Measurements from ENCODE around the gene LSS. TPM values are rescaled to one million over a fixed set of nuclear protein-coding genes. Genes with fewer than 3 reads are reported as not detected.

LSS gene
- total RNA-seq, 2 experiments from 2014 or later = 30.4 TPM

- Histone ChIP-seq H3K36me3 (ENCODE audit: insufficient read depth, low read length) (peaks cover 26% of the 10 kb centered on the region), H3K4me3 (ENCODE audit: low read length) (no peak overlapping the region), H3K27me3 (ENCODE audit: control insufficient read depth in 1 of 2, insufficient read depth in 2 of 2, low read length in 2 of 2) (no peaks in the 10 kb centered on the region), H3K4me1 (ENCODE audit: insufficient read depth, low read length) (no peaks in the 10 kb centered on the region), H3K27ac (ENCODE audit: low read depth in 1 of 2, low read length in 2 of 2) (no peak overlapping the region), H3K9me3 (ENCODE audit: control insufficient read depth in 1 of 2, insufficient read depth in 1 of 2, low read length in 2 of 2) (no peaks in the 10 kb centered on the region)
- no peak for TF ChIP-seq CTCF (IDR thresholded peaks at IDR 0.05)
- no peaks in the 10 kb centered on the region for H3K27me3 Mint-ChIP-seq
- peaks cover 28% of the 10 kb centered on the region for H3K36me3 Mint-ChIP-seq (ENCODE audit: low read depth)
- no peak overlapping the region for H3K27ac Mint-ChIP-seq
- H3K4me1 Mint-ChIP-seq (ENCODE audit: low read depth) = no peaks in the 10 kb centered on the region
- peak in 1 of 14 experiments; percentile 15 for DNase-seq
- CTCF ChIA-PET = no interaction called here
- no peaks in the 10 kb centered on the region for H3K9me3 Mint-ChIP-seq
- POLR2A ChIA-PET = no interaction called here
- ATAC-seq (ENCODE audit: poor library complexity) = no peak
- intact Hi-C loops (cut with DNase I, micrococcal nuclease) = no loop called here
- H3K4me3 Mint-ChIP-seq = no peak overlapping the region
These were observed 18.0 kb downstream of the LSS start for GRCh38 chr21:46210378-46211136.

- Mint-ChIP-seq H3K36me3 (ENCODE audit: low read depth) (peaks cover 41% of the 10 kb centered on the region), H3K9me3 (no peaks in the 10 kb centered on the region), H3K27me3 (no peaks in the 10 kb centered on the region), H3K4me1 (ENCODE audit: low read depth) (no peaks in the 10 kb centered on the region), H3K4me3 (no peak overlapping the region), H3K27ac (no peak overlapping the region)
- Histone ChIP-seq H3K4me3 (ENCODE audit: low read length) (no peak overlapping the region), H3K27me3 (ENCODE audit: control insufficient read depth in 1 of 2, insufficient read depth in 2 of 2, low read length in 2 of 2) (no peaks in the 10 kb centered on the region), H3K9me3 (ENCODE audit: control insufficient read depth in 1 of 2, insufficient read depth in 1 of 2, low read length in 2 of 2) (no peaks in the 10 kb centered on the region), H3K27ac (ENCODE audit: low read depth in 1 of 2, low read length in 2 of 2) (no peak overlapping the region), H3K4me1 (ENCODE audit: insufficient read depth, low read length) (no peaks in the 10 kb centered on the region), H3K36me3 (ENCODE audit: insufficient read depth, low read length) (peaks cover 33% of the 10 kb centered on the region)
- intact Hi-C loops (cut with DNase I, micrococcal nuclease) = no loop called here
- DNase-seq (peak in 1 of 14 experiments; percentile 17), ATAC-seq (ENCODE audit: poor library complexity) (no peak)
- TF ChIP-seq CTCF (IDR thresholded peaks at IDR 0.05) = no peak
- ChIA-PET POLR2A (no interaction called here), CTCF (no interaction called here)
These were observed 19.5 kb downstream of the LSS start for GRCh38 chr21:46208761-46209721.

GRCh38 chr21:46207920-46208591, 20.5 kb downstream of the LSS start:
- Mint-ChIP-seq H3K27ac (no peak overlapping the region), H3K27me3 (no peaks in the 10 kb centered on the region), H3K36me3 (ENCODE audit: low read depth) (peaks cover 51% of the 10 kb centered on the region), H3K4me3 (no peak overlapping the region), H3K9me3 (no peaks in the 10 kb centered on the region), H3K4me1 (ENCODE audit: low read depth) (no peaks in the 10 kb centered on the region)
- Histone ChIP-seq H3K4me3 (ENCODE audit: low read length) (no peak overlapping the region), H3K36me3 (ENCODE audit: insufficient read depth, low read length) (peaks cover 31% of the 10 kb centered on the region), H3K27me3 (ENCODE audit: control insufficient read depth in 1 of 2, insufficient read depth in 2 of 2, low read length in 2 of 2) (no peaks in the 10 kb centered on the region), H3K27ac (ENCODE audit: low read depth in 1 of 2, low read length in 2 of 2) (no peak overlapping the region), H3K9me3 (ENCODE audit: control insufficient read depth in 1 of 2, insufficient read depth in 1 of 2, low read length in 2 of 2) (no peaks in the 10 kb centered on the region), H3K4me1 (ENCODE audit: insufficient read depth, low read length) (no peaks in the 10 kb centered on the region)
- POLR2A ChIA-PET = no interaction called here
- intact Hi-C loops (cut with DNase I, micrococcal nuclease) = no loop called here
- CTCF ChIA-PET = interaction anchor here (1.1 kb wide), 1 partner anchor 235 kb away, joined by 3 read pairs; no protein-coding TSS in a partner anchor
- no peak for ATAC-seq (ENCODE audit: poor library complexity)
- TF ChIP-seq CTCF (IDR thresholded peaks at IDR 0.05) = no peak
- DNase-seq = no peak
